ENCODE measurements around the gene NRCAM.

GRCh38 chr7:108112683-108113082 lies 343.6 kb downstream of the NRCAM start:
- no peak for TF ChIP-seq CTCF (IDR thresholded peaks at IDR 0.05; ENCODE audit: low read depth, low read length)
- no peak for TF ChIP-seq EZH2phosphoT487 (IDR thresholded peaks at IDR 0.05; ENCODE audit: low read depth)

All from OCI-LY3 (cell line).